HG03432 (cell line): Measurements from ENCODE around the gene SUPT6H.

Source experiments
- ATAC-seq: cut with Tn5 transposase; IDR thresholded peaks from one replicate; pipeline ENCODE4 v1.9.1; 2021; ENCODE audit warnings: mild to moderate bottlenecking, moderate library complexity; ENCODE audit not compliant: unreplicated experiment

Gene SUPT6H

DNA sequence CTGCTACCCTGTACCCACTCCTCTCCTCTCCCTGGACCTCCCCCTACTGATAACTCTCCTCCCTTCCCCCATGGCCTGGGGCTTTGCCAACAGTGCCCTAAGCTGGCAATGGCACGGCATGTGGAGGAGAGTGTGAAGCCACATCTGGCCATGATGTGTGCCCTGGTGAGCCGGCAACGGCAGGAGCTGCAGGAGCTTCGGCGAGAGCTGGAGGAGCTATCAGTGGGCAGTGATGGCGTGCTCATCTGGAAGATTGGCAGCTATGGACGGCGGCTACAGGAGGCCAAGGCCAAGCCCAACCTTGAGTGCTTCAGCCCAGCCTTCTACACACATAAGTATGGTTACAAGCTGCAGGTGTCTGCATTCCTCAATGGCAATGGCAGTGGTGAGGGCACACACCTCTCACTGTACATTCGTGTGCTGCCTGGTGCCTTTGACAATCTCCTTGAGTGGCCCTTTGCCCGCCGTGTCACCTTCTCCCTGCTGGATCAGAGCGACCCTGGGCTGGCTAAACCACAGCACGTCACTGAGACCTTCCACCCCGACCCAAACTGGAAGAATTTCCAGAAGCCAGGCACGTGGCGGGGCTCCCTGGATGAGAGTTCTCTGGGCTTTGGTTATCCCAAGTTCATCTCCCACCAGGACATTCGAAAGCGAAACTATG, 87.0 kb downstream of the SUPT6H start:
- ATAC-seq, result no peak

DNA sequence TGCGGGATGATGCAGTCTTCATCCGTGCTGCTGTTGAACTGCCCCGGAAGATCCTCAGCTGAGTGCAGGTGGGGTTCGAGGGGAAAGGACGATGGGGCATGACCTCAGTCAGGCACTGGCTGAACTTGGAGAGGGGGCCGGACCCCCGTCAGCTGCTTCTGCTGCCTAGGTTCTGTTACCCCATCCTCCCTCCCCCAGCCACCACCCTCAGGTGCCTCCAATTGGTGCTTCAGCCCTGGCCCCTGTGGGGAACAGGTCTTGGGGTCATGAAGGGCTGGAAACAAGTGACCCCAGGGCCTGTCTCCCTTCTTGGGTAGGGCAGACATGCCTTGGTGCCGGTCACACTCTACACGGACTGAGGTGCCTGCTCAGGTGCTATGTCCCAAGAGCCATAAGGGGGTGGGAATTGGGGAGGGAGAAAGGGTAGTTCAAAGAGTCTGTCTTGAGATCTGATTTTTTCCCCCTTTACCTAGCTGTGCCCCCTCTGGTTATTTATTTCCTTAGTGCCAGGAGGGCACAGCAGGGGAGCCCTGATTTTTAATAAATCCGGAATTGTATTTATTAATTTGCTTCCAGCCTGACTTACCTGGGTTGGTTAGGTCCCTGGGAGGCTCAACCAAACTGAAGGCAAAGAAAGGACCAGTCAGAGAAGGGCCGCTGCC, 87.6 kb downstream of the SUPT6H start:
- ATAC-seq, result no peak

DNA sequence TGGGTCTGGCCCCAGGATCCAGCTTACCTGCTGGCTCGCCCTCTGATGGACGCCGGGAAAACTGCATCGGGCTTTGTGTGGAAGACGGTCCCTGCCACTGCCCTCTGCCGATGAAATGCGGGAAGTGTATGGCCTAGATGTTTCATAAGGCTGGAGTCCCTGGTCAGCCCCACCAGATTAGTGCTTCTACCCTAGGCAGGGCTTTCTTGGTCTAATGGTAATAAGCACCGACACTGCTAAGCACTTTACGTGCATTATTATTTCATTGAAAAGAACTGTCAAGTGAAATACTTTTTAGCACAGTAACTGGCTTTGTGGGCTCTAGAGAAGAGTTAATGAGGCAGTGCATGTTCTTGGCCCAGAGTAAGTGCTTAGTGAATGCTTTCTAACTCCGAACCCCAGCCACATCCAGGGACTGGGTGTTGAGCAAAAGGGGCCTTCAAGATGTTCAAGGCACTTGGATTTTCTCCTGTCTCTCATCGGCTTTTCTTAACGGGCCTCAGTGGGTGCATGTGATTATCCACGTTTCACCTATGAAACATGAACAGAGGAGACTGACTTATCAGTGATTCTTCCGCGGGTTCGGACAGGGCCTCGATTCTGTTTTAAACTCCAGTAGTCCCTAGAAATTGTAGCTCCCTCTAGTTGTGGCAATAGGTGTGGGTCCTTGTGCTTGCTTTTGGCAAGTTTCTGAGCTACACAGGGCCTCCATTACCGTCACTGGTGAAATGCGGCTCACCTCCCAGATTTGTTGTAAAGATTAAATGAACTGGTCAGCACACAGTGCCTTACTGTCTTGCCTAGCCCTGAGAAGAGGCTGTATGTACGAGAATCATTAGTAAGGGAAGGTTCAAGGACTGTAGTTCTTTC, 88.4 kb downstream of the SUPT6H start:
- peak; percentile 61 for ATAC-seq

DNA sequence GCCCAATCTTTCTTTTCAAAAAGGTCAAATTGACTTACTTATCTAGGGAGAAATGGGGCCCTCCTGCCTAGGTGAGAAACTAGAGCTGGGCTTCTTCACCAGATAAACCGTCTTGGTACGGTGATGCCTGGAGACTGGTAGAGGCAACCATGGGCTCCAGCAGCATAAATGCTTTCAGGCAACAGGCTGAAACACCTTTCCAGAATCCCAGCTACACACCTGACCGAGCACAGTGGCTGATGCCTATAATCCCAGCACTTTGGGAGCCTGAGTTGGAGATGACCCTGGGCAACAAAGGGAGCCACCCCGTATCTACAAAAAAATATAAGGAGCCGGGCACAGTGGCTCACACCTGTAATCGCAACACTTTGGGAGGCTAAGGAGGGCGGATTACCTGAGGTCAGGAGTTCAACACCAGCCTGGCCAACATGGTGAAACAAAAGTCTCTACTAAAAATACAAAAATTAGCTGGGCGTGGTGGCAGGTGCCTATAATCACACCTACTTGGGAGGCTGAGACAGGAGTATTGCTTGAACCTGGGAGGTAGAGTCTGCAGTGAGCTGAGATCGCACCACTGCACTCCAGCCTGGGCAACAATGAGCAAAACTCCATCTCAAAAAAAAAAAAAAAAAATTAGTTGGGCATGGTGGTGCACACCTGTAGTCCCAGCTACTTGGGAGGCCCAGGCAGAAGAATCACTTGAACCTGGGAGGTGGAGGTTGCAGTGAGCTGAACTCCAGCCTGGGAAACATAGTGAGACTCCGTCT, 89.8 kb downstream of the SUPT6H start:
- no peak for ATAC-seq
